ENCODE results near the gene AKAP8L. TPM values are rescaled to one million over a fixed set of nuclear protein-coding genes. Genes with fewer than 3 reads are reported as not detected.
"Not testable (repeated sequence)": the region's sequence is repeated elsewhere in the genome, so short reads cannot be mapped to it uniquely, and the experiment has no call there.

Gene AKAP8L
- total and polyA plus RNA-seq, 11 donors, result 43.3 to 72.2 (median 60.1) TPM

GRCh38 chr19:15365264-15365663 is 53.5 kb downstream of the AKAP8L start:
- no peak for TF ChIP-seq CTCF (IDR thresholded peaks at IDR 0.05)
- TF ChIP-seq POLR2A (IDR thresholded peaks at IDR 0.05), result no peak
- no peaks in the 10 kb centered on the region for H3K27me3 ChIP-seq
- DNase-seq (no peak), ATAC-seq (peak in 1 of 4 donors; percentile 5)
- no peaks in the 10 kb centered on the region for H3K9me3 ChIP-seq
- H3K27ac ChIP-seq, result no peak overlapping the region
- H3K4me3 ChIP-seq, result no peak overlapping the region
- intact Hi-C loops (cut with DNase I), result no loop called here
- H3K4me1 ChIP-seq, result peaks cover 0 to 24% (median 10%) of the 10 kb centered on the region in 12 donors
- peaks cover 10 to 83% (median 78%) of the 10 kb centered on the region in 9 donors for H3K36me3 ChIP-seq
- 90 to 96% (median 93%) methylated on average over 6 of the region's 6 CpGs for WGBS, 4 donors

GRCh38 chr19:15363791-15364190 is 55.0 kb downstream of the AKAP8L start:
- 28 to 37% (median 34%) methylated on average over 3 of the region's 3 CpGs for WGBS, 4 donors
- intact Hi-C loops (cut with DNase I); H3K27me3 ChIP-seq; H3K4me3 ChIP-seq; H3K9me3 ChIP-seq; H3K27ac ChIP-seq; DNase-seq; ATAC-seq: not testable (repeated sequence)
- H3K36me3 ChIP-seq, result peaks cover 4 to 82% (median 78%) of the 10 kb centered on the region in 9 donors
- peaks cover 0 to 24% (median 10%) of the 10 kb centered on the region in 12 donors for H3K4me1 ChIP-seq

GRCh38 chr19:15363048-15363447 is 55.7 kb downstream of the AKAP8L start:
- H3K27me3 ChIP-seq; H3K27ac ChIP-seq; ATAC-seq; H3K9me3 ChIP-seq; H3K4me3 ChIP-seq; intact Hi-C loops (cut with DNase I); DNase-seq: not testable (repeated sequence)
- Histone ChIP-seq H3K4me1 (peaks cover 0 to 20% (median 6%) of the 10 kb centered on the region in 12 donors), H3K36me3 (peaks cover 4 to 82% (median 78%) of the 10 kb centered on the region in 9 donors)
- WGBS, 4 donors, result 92 to 96% (median 96%) methylated on average over 2 to 28 of the region's 30 CpGs; no CpG with 5 or more reads in 1 of the 4 donors

GRCh38 chr19:15360015-15360414 is 58.8 kb downstream of the AKAP8L start:
- H3K36me3 ChIP-seq, result peaks cover 0 to 82% (median 81%) of the 10 kb centered on the region in 9 donors
- H3K9me3 ChIP-seq; H3K27me3 ChIP-seq; H3K27ac ChIP-seq; intact Hi-C loops (cut with DNase I); ATAC-seq; DNase-seq; H3K4me3 ChIP-seq: not testable (repeated sequence)
- H3K4me1 ChIP-seq, result peaks cover 0 to 12% (median 0%) of the 10 kb centered on the region in 12 donors
- WGBS, 4 donors, result 77 to 87% (median 82%) methylated on average over 4 of the region's 4 CpGs

GRCh38 chr19:15358918-15359317 is 59.9 kb downstream of the AKAP8L start:
- Histone ChIP-seq H3K27ac (no peak overlapping the region), H3K27me3 (no peaks in the 10 kb centered on the region), H3K36me3 (peaks cover 0 to 84% (median 82%) of the 10 kb centered on the region in 9 donors), H3K4me3 (no peak overlapping the region), H3K9me3 (no peaks in the 10 kb centered on the region), H3K4me1 (peaks cover 0 to 12% (median 0%) of the 10 kb centered on the region in 12 donors)
- ATAC-seq (no peak), DNase-seq (no peak)
- 84 to 94% (median 86%) methylated on average over 3 of the region's 3 CpGs for WGBS, 4 donors
- intact Hi-C loops (cut with DNase I), result no loop called here
- no peak for TF ChIP-seq CTCF (IDR thresholded peaks at IDR 0.05)
- no peak for TF ChIP-seq POLR2A (IDR thresholded peaks at IDR 0.05)

GRCh38 chr19:15357906-15358305 is 60.9 kb downstream of the AKAP8L start:
- no peak for DNase-seq
- Histone ChIP-seq H3K4me1 (peaks cover 0 to 12% (median 0%) of the 10 kb centered on the region in 12 donors), H3K9me3 (no peaks in the 10 kb centered on the region), H3K4me3 (no peak overlapping the region), H3K36me3 (peaks cover 0 to 94% (median 90%) of the 10 kb centered on the region in 9 donors), H3K27ac (no peak overlapping the region), H3K27me3 (no peaks in the 10 kb centered on the region)
- WGBS, 4 donors, result 96 to 99% (median 98%) methylated on average over 4 of the region's 4 CpGs
- TF ChIP-seq POLR2A (IDR thresholded peaks at IDR 0.05), result no peak
- TF ChIP-seq CTCF (IDR thresholded peaks at IDR 0.05), result no peak
- intact Hi-C loops (cut with DNase I), result no loop called here
- ATAC-seq, result no peak

Measured in heart left ventricle (tissue), 16 donors.